Activated CD4-positive, alpha-beta T cell treated with anti-CD3 and anti-CD28 coated beads, Interleukin-2, Interleukin-4, amounts not matched to agents 100 ng/mL and 50 ng/mL, durations not matched to agents 16 hours and 8 hours (primary cell): Measurements from ENCODE around the gene PTPRN2.

Source experiments
- DNase-seq: peaks from one replicate; pipeline ENCODE4 v3.0.0-alpha.2; 2020; ENCODE audit warnings: low spot score

The PTPRN2 gene

DNA sequence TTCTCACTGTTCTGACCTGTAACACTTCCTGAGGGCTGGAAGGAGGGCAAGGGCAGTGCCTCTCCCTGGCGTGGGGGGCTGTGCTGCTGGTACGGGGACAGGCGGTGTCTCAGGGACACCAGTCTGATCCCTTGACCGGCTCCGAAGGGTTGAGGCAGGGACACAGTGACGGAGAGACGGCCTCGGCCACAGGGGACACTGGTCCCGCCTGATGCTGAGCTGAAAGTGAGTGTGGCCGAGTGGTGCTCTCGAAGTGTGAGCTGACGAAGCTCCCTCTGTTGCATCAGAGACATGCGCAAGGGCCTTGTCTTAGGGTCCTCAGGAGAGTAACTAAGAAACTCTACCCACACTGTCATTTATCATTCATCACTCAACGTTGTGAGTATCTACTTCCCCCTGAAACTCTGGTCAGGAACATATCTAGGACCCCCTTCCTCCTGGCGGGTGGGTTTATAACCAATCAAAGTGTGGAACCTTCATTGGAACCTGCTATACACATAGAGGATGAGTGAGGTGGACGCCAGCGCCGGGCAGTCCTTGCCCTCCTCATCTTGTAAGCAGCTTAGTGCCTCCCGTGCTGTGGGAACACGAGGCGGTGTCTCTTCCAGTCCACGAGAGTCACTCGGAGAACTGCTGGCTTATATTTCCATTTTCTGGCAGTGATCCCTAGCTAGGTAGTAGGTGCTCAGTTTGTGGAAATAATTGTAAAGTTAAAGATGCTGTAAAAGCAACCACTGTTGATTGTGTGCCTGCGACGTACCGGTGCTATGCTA, 967.7 kb downstream of the PTPRN2 start:
- DNase-seq, result no peak

DNA sequence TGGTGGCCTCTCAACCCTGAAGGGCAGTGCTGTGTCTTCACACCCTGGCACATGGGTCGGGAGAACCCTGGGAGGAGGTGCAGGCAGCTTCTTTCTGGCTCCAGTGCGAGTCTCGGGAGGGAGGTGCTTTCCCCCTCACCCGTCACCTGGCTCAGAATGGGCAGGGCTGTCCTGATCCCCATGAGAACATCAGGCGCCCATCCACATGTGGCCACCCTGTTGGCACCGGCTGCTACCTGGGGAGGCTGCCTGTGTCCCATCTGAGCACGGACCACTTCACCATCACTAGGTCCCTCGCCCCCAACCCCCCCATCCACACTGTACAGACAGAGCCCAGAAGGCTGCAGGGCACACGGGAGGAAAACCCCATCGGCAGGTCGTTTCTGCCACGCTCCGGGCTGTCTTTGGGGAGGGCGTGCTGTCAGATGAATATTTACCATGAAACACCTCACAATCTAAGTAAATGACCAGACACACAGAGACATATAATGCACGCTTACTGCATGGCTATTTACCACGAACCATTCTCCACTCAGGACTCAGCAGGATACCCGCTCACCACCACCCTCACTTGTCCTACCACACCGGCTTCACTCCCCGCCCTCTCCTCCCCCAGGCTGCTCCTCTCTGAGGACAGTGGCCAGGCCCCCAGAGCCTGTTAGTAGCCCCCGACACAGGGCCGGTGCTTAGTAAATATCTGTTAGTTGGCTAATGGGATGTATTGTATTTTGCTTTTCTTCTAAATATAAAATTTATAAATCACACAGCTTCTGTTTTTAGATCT, 968.6 kb downstream of the PTPRN2 start:
- DNase-seq, result no peak

DNA sequence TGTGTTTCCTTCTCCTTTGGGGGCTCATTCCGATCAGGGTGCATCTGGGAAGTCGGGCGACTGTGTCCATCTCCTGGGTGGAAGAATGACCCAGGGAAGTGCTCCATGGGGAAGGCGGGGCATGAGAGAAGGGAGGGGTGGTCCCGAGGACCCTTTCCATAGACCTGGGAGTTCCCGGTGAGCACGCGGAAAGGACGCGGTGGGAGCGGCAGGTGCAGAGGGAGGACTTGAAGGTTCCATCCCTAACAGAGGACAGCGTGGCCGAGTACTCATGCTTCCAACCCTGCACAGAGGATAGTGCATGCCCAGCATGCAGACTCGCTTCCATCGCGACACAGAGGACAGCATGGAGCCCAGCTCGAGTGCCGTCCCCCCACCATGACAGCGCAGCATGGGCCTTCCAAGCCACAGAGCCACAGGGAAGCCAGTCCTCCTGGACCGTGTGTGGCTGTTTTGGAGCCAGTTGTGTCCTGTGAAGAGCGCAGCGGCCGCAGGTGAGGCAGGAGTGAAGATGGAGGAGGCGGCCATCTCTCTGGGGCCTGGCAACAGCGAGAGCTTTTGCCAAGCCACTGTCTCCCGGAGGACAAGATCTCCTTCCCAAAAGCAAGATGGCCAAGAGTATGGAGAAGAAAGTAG, 969.4 kb downstream of the PTPRN2 start:
- no peak for DNase-seq

DNA sequence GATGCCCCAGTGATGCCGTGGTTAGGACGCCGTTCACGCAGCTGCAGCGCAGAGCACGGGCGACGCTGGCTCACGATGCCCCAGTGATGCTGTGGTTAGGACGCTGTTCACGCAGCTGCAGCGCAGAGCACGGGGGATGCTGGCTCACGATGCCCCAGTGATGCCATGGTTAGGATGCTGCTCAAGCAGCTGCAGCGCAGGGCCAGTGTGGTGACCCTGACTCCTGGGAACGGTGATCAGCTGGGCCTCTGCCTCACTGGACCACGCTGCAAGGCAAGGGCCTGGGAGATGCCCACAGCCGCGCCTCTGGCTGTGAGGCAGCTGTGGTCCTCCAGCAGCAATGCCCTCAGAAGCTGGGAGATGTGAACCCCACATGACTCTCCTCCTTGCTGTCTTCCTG, 970.2 kb downstream of the PTPRN2 start:
- no peak for DNase-seq

DNA sequence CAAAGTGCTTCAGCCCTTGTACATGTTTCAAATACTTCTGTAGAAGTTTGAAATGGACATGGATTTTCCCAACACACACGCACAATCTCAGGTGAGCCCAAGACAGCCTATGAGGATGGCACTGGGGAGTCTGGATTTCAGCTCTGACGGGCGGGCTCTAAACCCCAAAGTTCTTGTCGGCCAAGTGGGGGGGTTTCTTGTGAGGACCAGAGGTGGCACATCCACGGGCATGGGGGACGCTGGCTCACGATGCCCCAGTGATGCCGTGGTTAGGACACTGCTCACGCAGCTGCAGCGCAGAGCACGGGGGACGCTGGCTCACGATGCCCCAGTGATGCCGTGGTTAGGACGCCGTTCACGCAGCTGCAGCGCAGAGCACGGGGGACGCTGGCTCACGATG, 970.7 kb downstream of the PTPRN2 start:
- DNase-seq, result no peak

DNA sequence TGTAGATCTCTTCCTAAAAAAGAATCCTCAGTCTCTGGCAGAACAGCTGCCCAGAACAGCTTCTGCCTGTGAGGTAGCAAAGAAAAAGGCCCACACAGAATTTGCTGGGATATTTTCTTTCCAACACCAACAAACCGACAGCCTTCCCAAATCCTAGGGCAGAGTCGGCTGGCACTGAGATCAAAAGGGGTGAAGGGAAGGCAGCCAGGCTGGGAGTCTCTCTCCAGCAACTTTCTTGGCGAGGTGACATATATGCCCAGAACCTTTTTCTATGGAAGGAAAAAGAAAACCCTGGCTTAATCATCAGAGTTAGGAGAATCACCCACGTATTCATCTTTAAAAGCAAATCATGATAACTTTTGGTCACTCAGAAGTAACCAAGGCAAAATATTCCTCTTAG, 971.2 kb downstream of the PTPRN2 start:
- no peak for DNase-seq

DNA sequence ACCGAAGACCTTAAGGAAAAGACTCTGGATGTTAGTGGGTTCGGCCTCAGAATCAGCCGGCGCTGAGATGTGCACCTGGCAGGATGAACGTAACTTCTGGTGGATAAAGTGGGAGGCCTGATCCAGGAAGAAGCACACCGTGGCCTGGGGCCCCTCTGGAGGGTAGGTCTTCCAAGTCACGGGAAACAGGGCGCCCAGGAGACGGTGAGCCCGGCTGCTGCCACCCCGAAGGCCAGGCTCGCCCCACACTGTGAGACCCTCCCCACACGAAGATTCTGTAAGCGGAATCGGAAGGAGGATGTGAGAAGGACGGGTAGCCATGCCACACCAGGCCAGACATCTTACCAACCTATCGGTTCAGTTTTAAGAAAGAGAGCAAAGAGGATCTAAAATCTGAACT, 971.8 kb downstream of the PTPRN2 start:
- no peak for DNase-seq

DNA sequence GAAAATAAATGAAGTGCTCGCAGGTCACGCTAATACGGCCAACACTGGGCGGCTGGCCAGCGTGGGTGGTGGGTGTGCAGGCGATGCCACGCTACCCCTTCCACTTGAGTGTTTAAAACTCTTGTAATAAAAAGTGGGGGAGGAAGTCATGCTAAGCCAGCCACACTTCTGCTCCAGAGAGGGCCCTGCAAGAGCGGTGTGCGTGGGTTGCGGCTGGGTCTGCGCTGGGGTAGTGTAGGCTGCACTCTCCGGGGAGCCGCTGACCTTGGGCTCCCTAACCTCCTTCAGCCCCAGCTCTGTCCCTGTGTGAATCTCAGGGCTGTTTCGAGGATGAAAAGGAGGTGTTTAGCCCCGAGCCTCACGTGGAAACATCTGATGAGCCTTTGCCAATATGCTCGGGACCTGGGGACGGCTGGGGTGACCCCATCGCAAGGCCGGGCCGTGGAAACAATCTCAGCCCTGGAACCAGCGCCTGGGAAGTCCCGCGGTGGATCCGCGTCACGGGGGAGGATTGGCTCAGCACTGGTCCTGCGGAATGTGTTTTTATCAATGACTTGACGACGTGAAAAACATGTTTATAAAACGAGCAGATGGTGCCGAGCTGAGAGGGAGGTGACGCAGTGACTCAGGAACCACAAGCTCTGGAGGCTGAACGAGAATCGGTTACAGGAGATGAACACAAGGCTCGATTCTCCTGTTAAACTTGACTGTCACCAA, 972.4 kb downstream of the PTPRN2 start:
- DNase-seq, result no peak

DNA sequence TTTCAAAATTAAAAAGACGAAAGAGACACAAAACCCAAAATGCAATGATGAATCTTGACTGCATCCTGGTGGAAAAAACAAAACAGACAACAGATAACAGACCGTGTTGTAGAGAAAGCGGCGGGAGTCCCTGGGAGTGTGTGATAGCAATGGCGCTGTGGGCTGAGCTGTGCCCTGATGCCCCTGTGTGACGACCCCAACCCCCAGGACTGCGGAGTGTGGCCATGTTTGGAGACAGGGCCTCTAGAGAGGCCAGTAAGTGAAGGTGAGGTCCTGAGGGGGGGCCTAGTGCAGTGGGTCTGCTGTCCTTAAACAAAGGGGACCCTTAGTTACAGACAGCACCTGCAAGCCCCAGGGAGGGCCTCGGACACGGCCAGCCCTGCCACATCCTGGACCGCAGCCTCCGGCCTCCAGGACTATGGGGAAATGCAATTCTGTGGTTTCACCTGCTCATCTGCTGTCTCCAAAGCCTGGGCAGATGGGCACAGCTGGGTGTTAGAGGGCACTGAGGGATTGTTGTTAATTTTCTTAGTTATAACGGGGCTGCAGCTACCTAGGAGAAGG, 973.1 kb downstream of the PTPRN2 start:
- no peak for DNase-seq

DNA sequence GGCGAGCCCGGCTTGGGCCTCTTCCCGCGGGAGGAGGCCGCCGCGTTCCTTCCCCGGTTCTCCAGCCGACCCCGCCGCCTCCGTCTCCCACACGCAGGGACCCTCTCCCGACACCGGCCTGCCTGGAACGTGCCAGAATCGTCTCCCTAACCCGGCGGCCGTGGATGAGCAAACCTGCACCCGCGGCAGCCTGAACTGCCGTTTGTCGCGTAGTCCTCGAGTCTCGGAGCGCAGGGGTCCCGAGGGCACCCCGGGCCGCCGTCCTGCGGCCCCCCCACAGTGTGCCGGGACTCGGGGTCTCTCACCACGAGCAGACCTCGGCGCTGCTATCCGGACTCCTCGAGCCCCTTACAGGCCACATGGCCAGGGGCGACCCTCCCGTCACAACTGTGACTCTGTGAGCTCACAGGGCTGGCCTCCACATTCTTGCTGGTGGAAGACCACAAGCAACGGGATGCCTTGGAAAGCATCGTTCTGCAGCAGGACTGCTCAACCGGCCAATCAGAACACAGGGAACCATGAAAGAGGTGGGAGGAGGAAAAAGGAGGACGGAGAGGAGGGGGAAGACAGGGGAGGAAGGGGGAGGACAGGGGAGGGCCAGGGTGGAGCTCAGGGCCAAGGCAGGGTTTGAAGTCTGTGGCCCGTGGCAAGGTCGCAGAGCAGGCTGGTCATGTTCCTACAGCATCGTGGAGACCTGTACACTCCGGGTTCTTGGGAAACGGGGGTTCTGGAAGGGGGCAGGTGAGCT, 973.9 kb downstream of the PTPRN2 start:
- DNase-seq, result no peak

DNA sequence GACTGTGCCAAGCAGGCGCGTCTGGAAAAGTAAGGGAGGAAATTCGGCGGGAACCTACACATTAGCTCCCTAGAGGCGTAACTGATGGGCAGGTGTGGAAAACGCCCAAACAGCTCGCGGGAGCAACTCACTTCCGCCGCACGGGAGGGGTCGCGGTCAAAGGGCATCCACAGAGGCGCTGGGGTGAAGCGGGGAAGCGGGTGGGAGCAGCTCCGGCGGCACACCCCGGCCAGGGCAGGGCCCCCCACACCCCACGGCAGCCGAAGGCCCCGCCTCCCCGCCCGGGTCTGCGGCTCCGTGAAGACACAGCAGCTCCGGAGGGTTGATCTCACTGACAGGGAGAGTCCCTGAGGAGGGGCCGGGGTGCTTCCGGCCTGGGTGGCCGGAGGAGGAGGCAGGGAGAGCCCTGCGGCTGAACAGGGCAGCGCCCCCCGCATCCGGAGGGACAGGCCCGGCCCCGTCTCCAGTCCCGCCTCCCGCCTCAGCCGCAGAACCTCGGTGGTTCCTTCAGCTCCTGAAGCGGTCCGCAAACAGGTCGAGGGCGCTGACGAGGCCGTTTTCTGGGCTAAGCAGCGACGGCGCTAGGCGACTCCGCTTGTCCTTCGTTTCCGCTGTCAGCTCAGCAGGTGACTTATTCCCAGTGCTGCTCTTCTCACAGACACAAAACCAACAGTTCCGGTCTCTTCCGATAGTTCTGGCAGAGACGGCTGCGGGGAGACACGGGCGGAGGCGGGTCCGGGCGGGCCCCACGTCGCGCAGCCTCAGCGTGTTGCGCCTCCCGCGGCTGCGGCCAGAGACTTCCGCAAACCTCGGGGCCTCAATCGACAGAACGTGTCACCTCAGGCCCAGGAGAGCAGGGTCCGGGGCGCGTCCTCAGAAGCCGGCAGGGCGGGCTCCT, 974.7 kb downstream of the PTPRN2 start:
- peak; percentile 61 for DNase-seq

DNA sequence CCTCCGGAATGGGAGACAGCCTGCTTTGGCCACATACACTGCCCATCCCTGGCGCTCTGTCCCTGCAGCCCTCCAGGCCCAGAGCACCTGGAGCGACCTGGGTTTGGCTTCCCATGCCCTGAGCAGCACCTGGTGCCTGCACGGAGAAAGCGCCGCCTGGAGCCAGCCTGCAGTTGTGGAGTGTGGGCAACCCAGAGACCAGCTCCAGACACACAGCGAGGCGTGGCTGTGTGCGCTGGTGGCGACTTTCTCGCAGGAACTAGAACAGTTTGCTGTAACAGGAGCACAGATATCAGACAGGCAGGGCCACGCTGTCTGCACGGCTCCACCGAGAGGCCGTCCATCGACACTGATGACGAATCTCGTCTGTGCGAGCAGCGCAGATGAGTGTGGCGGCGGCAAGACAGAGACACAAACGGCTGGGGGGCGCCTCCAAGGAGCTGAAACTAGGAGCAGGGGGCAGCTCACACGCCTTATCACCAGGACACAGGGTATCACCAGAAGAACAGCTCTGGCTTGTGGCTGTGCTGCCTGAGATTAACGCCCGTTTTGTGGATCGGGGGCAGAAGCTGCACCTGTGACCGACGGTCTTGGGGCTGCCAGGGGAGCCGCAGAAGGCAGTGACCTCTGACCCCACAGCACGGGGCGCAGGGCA, 975.5 kb downstream of the PTPRN2 start:
- DNase-seq, result no peak

DNA sequence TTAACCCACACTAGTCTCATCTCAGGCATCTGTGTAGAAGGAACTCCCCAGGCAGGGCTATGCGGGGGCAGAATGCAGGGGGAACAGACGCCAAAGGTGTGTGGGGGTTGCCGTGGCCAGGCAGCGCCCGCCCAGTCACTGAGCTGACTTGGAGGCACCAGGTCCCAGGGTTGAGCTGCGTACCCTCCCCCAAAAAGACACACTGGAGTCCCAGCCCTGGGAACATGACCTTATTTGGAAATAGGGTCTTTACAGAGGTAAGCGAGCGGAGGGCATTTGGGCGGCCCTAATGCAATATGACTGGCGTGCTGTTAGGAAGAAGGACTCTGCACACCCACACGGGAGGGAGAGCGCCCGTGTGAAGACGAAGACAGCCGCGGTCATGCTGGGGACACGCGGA, 976.3 kb downstream of the PTPRN2 start:
- no peak for DNase-seq

DNA sequence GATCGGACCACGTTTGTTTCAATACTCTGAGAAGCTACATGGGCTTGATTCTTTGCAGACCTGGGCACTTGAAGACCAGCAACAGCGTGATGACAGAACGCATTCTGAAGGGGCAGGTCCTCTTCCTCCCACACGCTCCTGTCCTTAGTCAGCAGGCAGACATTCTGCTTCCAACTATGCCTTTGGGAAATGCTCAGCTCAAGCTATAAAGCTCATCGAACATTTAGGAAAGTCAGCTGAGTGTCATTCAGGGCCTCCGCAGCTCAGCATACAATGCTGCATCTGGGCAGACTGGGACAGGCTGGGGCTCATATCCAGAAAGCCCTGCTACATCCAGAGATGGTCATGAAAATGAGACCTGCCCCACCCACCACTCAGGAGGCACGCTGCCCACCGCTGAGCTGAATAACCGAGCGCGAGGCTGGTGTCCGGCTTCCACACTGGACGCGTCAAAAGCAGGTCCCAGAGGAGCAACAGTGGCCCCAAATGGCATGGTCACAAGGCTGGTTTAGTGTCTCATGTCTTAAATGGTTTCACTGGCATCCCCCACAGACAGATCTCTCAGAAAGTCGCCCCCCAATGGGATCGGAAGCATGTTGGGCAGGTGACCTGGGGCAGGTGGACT, 976.8 kb downstream of the PTPRN2 start:
- no peak for DNase-seq

DNA sequence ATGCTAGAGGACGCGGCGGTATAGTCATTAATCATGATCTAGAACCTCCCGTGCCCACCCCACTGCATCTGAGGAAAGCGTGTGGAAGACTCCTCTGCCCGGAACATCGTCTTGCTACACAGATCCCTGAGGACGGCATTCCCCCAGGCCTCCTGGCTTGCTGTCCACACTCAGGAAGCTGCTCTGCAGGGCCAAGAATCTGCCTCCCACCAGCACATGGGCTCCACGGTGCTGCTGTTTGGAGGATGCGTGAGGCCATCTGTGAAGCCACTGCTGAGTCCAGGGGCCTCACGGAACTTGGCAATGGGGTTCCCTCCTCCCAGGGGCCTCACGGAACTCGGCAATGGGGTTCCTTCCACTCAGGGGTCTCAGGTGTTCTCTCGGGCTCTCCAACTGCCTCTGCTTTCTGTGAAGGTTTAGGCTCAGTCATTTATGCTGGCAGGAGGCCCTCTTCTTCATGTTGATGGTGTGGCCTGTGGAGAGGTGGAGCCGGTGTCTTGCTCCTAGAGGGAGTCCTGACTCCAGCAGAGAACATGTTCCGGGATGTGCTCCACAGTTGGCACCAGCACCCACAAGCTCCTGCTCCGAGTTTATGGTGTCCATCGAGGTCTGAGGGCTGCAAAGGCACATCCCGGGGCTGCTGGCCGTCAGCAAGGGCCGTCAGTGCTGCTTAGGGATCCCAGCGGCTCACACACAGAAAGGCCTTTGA, 977.5 kb downstream of the PTPRN2 start:
- DNase-seq, result no peak

DNA sequence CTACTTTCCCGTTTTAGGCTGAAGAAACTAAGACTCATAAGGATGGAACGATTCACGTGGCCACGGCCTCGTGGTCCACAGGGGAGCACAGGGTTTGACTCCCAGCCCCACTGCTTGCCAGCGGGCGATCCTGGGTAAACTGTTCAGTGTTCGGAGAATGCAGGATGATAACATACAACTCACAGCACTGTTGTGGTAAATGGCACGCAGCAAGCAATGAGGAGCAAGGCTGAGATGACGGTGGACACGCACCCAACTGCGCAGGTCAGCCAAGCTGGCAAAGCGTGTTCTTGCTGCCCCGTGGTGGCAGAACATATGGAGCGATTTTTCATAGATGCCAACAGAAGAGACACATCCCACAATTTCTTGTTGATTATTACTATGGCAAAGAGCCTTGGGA, 978.1 kb downstream of the PTPRN2 start:
- no peak for DNase-seq

DNA sequence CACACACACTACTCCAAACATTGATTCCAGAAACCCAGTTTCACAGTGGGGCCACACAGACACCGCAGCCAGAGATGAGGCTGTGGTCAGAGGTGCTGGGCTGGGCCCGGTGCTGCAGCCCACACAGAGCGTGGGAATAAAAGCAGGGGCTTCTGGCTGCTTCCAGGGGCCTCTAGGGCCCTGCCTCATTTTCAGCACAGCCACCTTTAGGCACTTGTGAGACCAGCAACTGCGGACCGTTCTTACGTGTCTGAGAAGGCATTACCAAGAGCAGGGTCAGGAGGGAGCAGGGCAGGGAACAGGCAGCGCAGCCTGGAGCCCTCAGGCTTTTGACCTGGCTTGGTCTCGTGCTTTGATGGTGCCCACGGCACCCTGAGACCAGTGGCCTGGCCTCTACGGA, 980.4 kb downstream of the PTPRN2 start:
- no peak for DNase-seq

DNA sequence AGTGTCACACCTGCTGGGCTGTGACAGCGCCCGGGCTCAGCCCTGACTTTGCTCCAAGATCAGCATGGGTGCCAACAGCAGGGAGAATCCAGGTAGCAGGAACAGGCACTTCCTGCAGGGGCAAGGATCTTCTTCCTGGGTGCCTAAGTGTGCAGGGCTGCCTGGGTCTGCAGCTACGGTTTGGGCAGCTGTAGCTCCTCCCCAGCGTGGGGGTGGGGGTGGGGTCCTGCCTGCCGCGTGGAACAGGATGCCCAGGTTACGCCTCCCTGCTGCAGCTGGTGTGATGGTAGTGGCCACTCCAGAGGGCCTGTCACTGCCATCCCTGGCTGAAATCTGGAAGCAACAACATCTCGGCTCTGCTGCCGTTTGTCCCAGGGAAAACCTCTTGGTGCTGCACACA, 981.5 kb downstream of the PTPRN2 start:
- DNase-seq, result no peak

DNA sequence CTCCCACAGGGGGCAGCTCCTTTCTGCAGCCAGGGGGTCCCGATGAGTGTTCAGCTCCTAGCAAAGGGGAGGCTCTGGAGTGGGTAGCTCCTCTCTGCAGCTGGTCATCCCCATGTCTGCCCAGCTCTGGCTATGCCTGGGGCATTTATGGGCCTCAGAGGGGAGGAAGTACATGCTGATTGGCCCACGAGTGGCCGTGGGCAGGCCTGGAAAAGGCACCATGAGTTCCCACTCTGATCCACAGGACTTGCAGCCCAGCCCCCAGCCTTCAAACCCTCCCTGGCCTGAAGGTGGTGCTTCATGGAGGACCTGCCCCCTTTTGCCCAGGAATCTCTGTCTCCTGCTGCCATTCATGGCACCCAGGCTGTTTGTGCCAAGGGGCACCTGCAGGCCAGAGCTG, 982.0 kb downstream of the PTPRN2 start:
- no peak for DNase-seq
